22Rv1 (cell line): ENCODE results near the gene KREMEN2.

Source experiments
- CTCF ChIP-seq: fragments of 450-650 bp; IDR thresholded peaks from 2 replicates; pipeline ENCODE4 v1.5.1; 2017; ENCODE audit warnings: mild to moderate bottlenecking
- ZFX ChIP-seq: fragments of 450-650 bp; IDR thresholded peaks from 2 replicates; pipeline ENCODE4 v1.6.1; 2017; ENCODE audit warnings: antibody characterized with exemption, borderline replicate concordance

DNA sequence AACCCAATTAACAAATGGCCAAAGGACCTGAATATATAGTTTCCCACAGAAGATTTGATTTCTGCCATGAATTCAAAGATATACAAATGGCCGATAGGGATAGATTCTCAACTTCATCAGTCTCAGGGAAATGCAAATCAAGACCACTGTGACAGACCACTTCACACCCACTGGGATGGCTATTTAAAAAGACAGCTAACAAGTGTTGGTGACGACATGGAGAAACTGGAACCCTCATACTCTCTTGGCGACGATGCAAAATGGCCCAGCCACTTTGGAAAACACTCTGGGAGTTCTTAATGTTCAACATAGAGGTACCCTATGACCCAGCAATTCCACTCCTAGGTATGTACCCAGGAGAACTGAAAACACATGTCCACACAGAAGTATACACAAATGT is 17.4 kb upstream of the KREMEN2 start:
- TF ChIP-seq CTCF (no peak), ZFX (no peak)
